NCI-H128 (cell line): ENCODE data around the gene SEL1L2.
A peak's percentile ranks its signal among the peaks of the same experiment; 100 is the strongest.

Experiments
- DNase-seq: peaks from one replicate; lab custom pipeline; 2025; ENCODE audit not compliant: unreplicated experiment; lab: John Stamatoyannopoulos, UW

Gene SEL1L2

DNA sequence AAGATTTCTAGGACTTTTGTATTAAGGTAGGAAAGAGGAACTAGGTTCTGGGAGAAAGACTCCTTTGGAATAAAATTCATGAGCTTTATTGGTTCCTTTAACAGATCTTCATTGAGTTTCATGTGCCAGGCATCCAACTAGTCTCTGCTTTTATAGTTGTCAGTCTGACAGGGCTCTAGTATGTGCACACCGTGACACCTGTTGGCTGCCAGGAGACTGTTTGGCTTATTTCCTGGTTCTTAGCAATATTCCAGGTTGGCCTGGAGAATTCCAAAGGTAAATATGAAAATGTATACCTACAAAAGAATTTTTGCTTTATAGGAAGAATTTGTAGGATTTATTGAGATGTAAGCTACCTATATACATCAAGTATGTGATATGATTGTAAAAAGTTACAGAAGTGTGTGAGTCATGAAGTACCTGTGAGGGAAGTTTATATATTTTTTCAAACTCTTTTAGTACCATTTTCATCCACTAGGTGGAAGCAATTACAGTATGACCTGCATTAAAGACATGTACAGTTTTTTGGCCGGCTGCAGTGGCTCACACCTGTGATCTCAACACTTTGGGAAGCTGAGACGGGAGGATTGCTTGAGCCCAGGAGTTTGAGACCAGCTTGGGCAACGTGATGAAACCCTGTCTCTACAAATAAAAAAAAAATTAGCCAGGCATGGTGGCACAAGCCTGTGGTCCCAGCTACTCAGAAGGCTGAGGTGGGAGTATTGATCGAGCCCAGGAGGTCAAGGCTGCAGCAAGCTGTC is 170.3 kb downstream of the SEL1L2 start:
- DNase-seq: peak; percentile 19

DNA sequence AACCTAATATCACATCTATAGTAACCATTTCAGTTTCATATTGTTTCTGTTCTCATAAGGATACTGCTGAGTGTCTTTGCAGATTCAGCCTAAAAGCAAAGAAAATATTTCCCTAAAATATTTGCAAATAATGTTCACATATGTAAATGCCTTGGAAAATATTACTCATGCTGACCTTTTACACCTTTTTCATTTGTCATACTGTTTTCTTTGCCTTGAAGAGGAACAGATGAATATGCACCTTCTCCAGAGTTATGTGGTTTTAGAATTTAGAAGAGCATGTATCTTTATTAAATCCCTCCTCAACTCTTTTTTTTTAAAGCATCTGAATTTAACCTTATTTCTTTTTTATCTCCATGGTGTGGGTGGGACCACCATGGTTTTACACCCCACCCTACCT is 173.1 kb downstream of the SEL1L2 start:
- DNase-seq: no peak

DNA sequence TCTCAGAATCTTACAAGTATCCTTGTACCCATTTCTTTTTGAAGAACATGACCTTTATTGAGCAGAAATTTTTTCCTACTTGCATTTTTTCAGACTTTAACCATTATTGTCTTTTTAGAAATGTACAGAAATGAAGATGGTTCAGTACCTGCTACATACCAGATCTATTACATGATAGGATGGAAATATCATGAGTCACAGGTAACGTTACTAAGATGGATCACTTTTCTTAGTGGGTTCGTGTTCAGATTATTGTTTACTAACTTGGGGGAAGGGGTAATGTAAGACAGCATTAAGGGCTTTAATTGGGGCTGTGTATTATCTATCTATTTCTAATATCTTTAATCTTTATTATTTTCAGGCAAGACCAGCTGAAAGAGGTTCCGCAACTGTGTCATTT is 173.7 kb downstream of the SEL1L2 start:
- no peak for DNase-seq

DNA sequence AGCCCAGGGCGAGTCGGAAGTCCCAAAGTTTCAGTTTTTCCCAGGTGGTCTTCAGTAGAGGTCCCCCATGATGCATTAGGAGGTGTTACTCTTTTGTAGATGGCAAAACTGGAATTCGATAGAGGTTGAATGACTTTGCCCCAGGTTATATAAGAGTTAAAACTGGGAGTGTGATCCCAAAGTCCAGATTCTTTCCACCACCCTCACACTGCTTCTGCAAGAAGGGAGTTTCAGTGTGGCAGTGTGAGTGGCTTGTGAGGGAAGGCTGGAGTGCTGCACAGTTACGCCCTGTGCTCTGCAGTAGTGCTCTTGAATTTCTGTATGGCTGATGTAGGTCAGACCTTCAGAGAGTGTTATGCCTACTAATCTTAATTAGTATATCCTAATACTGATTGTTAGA is 175.7 kb downstream of the SEL1L2 start:
- DNase-seq: no peak

DNA sequence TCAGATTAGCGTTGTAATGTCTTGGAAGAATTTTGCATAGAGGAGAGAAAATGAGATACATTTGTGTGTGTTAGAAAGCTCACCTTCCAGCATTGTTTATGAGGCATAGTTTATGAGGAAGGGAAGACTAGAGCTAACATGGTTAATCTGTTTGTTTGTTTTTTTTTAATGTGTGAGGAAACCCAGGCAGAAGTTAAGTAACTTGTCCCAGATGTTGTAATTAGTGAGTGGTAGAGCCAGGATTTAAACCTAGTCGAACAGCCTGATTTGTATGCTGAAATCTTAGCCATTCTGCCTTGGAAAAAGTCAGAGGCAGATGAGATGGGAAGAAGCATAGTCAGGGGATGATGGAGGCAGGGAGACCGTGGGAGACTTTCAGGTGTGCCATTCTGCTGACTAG is 176.5 kb downstream of the SEL1L2 start:
- no peak for DNase-seq

DNA sequence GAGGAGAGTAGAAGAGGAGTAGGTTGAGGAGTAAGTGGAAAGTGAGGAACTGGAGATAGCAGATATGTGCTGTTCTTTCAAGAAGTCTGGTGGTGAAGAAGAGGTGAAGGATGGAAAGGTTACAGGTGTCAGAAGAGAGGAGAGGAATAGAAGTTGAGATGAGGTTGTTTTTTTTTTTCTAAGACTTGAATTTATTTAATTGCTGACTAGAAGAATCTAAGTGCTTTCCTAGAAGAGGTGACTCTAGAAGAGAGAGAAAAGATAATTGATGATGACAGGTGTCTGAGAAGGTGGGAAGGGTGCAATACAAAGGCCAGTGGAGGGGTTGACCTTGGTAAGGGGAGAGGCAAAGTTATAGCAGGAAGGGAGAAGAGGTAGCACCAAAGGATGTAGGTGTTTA is 180.0 kb downstream of the SEL1L2 start:
- DNase-seq: no peak

DNA sequence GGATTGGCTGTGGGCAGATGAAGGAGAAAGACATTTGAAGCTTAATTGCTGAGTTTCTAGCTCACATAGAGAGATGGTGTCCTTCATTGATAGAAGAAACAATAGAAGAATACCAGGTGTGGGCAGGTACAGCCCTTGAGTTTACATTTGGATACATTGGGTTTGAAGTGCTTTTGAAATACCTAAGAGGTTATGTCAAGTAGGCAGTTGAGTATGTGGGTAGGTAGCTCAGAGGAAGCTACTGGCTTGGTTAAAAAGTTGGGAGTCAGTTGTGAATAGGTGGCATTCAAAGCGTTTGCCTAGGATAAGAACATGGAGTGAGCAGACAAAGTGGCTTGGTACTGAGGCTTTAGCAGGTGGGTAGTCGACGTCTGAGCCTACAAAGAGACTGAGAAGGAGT is 180.6 kb downstream of the SEL1L2 start:
- no peak for DNase-seq

DNA sequence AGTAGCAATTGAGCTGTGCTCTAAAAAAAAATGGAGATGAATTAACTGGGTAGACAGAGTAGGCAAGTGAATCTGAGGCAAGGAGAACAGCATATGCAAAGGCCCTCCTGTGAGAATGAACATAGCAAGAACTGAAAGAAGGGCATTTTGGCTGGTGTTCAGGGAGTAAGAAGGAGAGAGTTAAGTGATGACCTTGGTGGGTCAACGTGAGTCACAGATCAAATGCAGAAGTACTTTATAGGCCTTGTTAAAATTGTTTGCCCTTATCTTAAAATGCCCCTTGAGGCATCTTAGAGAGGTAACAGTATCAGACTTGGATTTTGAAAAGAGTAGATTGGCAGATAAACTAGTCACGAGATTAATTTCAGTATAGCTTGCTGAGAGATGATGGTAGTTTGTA is 181.0 kb downstream of the SEL1L2 start:
- no peak for DNase-seq

DNA sequence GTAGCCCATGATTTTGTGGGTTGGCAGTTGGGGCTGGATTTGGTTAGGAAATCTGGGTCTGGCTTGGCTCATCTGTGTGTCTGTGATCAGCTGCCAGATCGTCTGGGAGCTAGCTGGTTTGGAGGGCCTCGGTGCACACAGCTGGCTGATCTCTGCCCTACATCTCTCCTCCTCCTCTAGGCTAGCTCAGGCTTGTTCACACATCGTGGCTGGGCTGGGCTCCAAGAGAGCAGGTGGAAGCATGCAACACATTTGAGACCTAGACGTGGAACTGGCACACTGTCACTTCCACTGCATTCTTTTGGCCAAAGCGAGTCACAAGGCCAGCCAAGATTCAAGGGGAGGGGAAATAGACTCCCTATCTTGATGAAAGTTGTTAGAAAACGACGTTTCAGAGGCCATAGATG is 189.7 kb downstream of the SEL1L2 start:
- peak; percentile 74 for DNase-seq

DNA sequence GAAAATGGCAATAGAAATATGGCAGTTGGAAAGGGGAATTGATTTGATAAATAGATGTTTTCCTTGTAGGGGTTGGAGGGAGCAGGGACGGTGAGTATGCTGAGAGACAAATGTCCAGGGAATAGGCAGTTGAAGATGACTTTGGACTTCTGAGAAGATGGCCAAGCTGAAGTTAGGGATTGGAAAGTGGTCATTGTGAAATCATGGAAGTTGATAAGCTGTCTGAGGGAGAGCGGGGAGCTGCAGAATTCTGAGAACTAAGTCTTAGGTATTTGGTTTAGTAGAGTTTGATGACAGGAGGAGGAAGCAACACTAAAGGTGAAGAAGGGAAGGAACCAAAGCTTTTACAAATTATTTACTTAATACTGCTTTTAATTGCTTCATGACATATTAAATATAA is 190.4 kb downstream of the SEL1L2 start:
- no peak for DNase-seq
